Bladder microvascular endothelial cell (primary cell): ENCODE results near the gene IL15RA. TPM values are rescaled to one million over a fixed set of nuclear protein-coding genes. Genes with fewer than 3 reads are reported as not detected.

Source experiments
- total RNA-seq: library from RNA; depleted of rRNA; stranded (reverse); fragments of >200 nt; gene quantifications from 2 replicates; pipeline ENCODE4 v1.2.3, GENCODE V29; 2014

Gene IL15RA, protein sequence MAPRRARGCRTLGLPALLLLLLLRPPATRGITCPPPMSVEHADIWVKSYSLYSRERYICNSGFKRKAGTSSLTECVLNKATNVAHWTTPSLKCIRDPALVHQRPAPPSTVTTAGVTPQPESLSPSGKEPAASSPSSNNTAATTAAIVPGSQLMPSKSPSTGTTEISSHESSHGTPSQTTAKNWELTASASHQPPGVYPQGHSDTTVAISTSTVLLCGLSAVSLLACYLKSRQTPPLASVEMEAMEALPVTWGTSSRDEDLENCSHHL
- total RNA-seq = 6.8 and 10.8 TPM in 2 replicates

DNA sequence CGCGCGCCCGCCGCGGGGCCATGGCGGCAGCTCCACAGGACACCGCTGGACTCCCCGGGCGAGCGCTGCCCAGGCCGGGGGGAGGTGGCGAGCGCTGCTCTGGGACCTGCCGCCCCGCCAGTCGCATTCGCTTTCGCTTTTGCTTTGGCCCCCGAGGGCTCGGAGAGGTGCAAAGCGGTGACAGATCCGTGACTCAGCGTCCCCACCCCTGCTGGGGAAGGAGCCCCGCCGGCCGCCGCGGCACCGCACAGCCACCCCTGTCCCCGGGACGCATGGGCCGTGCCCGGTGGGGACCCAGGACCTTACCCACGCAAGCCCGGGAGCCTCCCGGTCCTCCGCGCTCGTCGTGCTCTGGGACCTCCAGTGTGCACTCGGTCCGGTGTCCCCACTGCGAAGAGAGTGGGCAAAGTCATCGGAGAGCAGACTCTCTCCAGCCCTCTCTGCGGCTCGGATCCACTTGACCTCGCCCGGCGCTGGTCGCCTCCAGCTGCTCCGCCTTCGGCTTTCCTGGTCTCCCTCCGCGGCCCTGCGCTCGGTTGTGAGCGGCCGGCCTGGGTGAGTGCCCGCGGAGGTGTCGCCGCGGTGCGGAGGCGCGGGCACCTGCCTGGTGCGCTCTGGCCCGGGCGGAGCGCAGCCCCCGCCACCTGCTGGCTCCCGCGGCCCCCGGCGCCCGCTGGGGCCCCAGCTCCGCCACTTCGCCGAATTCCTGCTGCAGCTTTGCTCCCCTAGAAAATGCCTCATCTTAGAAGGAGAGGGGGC is at the start of gene IL15RA:
TSS of gene IL15RA (minus strand) at position 73 of the 759 bp plus-strand sequence. CDS start at position 22, 51 bp downstream.

Other genes with a start within 250 kb of the IL15RA start
- gene GDI2, start 164.1 kb downstream of the IL15RA start, total RNA-seq = 420 and 441 TPM in 2 replicates
- gene ANKRD16, start 87.7 kb downstream of the IL15RA start, total RNA-seq = 2.3 and 6.4 TPM in 2 replicates
- gene FBH1, start 87.3 kb downstream of the IL15RA start, total RNA-seq = 78.5 and 129 TPM in 2 replicates
- gene IL2RA, start 84.8 kb upstream of the IL15RA start, total RNA-seq = not detected in 2 replicates
- 36.3 and 66.2 TPM in 2 replicates for gene RBM17, start 111.5 kb upstream of the IL15RA start, total RNA-seq
- 8.3 and 29.1 TPM in 2 replicates for gene PFKFB3, start 225.4 kb upstream of the IL15RA start, total RNA-seq